Adrenal gland (tissue), 12 donors: ENCODE data around the gene DEFB108B. TPM values are rescaled to one million over a fixed set of nuclear protein-coding genes. Genes with fewer than 3 reads are reported as not detected.
"Not testable (repeated sequence)": the region's sequence is repeated elsewhere in the genome, so short reads cannot be mapped to it uniquely, and the experiment has no call there.

Experiments used
- DNase-seq, 7 donors: peaks; one replicate each; pipeline ENCODE4 v3.0.0-alpha.2; 2019 to 2020
- H3K27ac ChIP-seq, 5 donors: fragments of 200-600 bp; sonication (generic) in 4 of 5; 1 replicate in 3 of 5; 2 replicates in 2 of 5; pipeline versions ENCODE4 v1.5.1 to v1.8.0; 2016 to 2020; ENCODE audit warnings: mild to moderate bottlenecking in 1 of 5
- H3K27me3 ChIP-seq: fragments of 200-600 bp; 2 replicates; pipeline ENCODE4 v1.8.0; 2021
- H3K36me3 ChIP-seq, 2 donors: fragments of 200-600 bp; replicated peaks in 1 of 2; 1 replicate in 1 of 2; 2 replicates in 1 of 2; pipeline versions ENCODE4 v1.5.1 to v1.8.0; 2018 to 2022
- H3K4me1 ChIP-seq, 2 donors: fragments of 200-600 bp; replicated peaks in 1 of 2; 1 replicate in 1 of 2; 2 replicates in 1 of 2; pipeline versions ENCODE4 v1.5.1 to v1.8.0; 2018 to 2021
- H3K4me3 ChIP-seq, 4 donors: fragments of 200-600 bp; sonication (generic) in 3 of 4; one replicate each; pipeline ENCODE4 v1.5.1; 2016 to 2018
- H3K9me3 ChIP-seq, 3 donors: fragments of 200-600 bp; sonication (generic) in 1 of 3; replicated peaks in 1 of 3; 1 replicate in 2 of 3; 2 replicates in 1 of 3; pipeline versions ENCODE4 v1.5.1 to v1.8.0; 2016 to 2021
- CTCF ChIP-seq, 6 experiments: fragments of 450-650 bp in 4 of 6; fragments of 200-600 bp in 2 of 6; sonication (generic) in 1 of 6; IDR thresholded peaks; 1 replicate in 5 of 6; 2 replicates in 1 of 6; pipeline versions ENCODE4 v1.5.1 to v1.8.0; 2016 to 2021; ENCODE audit warnings: antibody characterized with exemption in 6 of 6, mild to moderate bottlenecking in 2 of 6, moderate library complexity in 1 of 6
- WGBS, 4 donors: extraction: QIAGEN DNeasy Blood & Tissue Kit in 2 of 4; methylation state at CpG; one replicate each; pipeline versions ENCODE4 v1.1.5 to v1.1.7; 2013 to 2017; 5-methylcytosine and 5-hydroxymethylcytosine counted together
- intact Hi-C, 2 donors: fragments of 100-400 bp; cut with DNase I; formaldehyde crosslinking; loops; one replicate each; pipeline versions ENCODE4 v1.14.1 to v1.15.0; 2022 to 2023
- polyA plus RNA-seq, 3 donors: library from polyadenylated mRNA; stranded (reverse); fragments of 200-250 nt in 2 of 3; fragments of 350-450 nt in 1 of 3; fragmentation: Illumina TruSeq in 1 of 3; extraction: RNeasy Lipid Tissue Mini Kit (QIAGEN cat#74804) in 1 of 3; gene quantifications; one replicate each; pipeline ENCODE4 v1.2.3, GENCODE V29; 2013 to 2014
- small RNA-seq, 2 donors: library from RNA; depleted of rRNA; stranded (forward); fragments of <200 nt; gene quantifications; one replicate each; pipeline ENCODE3, GENCODE V24; 2016
- total RNA-seq, 9 donors: library from RNA; depleted of rRNA in 4 of 9; stranded (reverse); fragments of >200 nt in 4 of 9; fragments of 120-200 nt in 1 of 9; fragmentation: NEBNext Ultra II Directional in 1 of 9; extraction: Animal tissue kit (Norgen Biotek cat#: 25700) in 1 of 9; gene quantifications; one replicate each; pipeline versions ENCODE4 v1.1.0 to v1.2.4, GENCODE V29; 2013 to 2023
- donor health status: healthy with polysubstance abuse.
- donor health status: Bipolar disorder and iron deficiency.
- donor health status: DM: yes; HTN: yes; CAD: no.
- donor health status: DM: no; HTN: no; CAD: no.
- donor health status: DM: no; HTN: no; CAD: no.
- donor health status: DM: yes; HTN: yes; CAD: no.

Gene DEFB108B
- total and polyA plus RNA-seq, 12 donors, result not detected

- H3K9me3 ChIP-seq, intact Hi-C loops, H3K4me3 ChIP-seq, H3K27ac ChIP-seq, H3K36me3 ChIP-seq, H3K4me1 ChIP-seq, H3K27me3 ChIP-seq: not testable (repeated sequence)
- DNase-seq, result peak in 2 of 7 donors; percentile 29 to 36
- TF ChIP-seq CTCF (IDR thresholded peaks at IDR 0.05), result peak in 5 of 6 experiments; percentile 23 to 66 (median 44)
- WGBS, 4 donors, result 50 to 70% (median 60%) methylated on average over 2 to 3 of the region's 3 CpGs
Observed at GRCh38 chr11:71863978-71864627, 31.1 kb downstream of the DEFB108B start.

GRCh38 chr11:71867209-71867608 lies 34.2 kb downstream of the DEFB108B start:
- H3K4me3 ChIP-seq, intact Hi-C loops, DNase-seq, H3K27me3 ChIP-seq, H3K27ac ChIP-seq, H3K4me1 ChIP-seq, H3K9me3 ChIP-seq, H3K36me3 ChIP-seq: not testable (repeated sequence)
- 82 to 100% (median 92%) methylated on average over 1 of the region's 1 CpG for WGBS, 4 donors

DNA sequence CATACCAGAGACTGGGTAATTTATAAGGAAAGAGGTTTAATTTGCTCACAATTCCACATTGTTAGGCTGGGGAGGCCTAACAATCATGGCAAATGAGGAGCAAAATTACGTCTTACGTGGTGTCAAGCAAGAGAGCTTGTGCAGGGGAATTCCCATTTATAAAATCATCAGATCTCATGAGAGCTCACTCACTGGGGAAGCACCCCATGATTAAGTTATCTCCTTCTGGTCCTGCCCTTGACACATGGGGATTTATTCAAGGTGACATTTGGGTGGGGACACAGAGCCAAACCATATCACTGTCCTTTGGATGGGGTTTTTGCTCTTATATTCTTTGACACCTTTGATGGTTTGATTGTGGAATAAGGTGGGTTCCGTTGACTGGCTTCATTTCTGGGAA lies 36.9 kb downstream of the DEFB108B start:
- intact Hi-C loops, H3K36me3 ChIP-seq, H3K4me3 ChIP-seq, H3K9me3 ChIP-seq, H3K27me3 ChIP-seq, DNase-seq, H3K27ac ChIP-seq, H3K4me1 ChIP-seq: not testable (repeated sequence)
- WGBS, 4 donors, result 85 to 93% (median 89%) methylated on average over 3 of the region's 3 CpGs

DNA sequence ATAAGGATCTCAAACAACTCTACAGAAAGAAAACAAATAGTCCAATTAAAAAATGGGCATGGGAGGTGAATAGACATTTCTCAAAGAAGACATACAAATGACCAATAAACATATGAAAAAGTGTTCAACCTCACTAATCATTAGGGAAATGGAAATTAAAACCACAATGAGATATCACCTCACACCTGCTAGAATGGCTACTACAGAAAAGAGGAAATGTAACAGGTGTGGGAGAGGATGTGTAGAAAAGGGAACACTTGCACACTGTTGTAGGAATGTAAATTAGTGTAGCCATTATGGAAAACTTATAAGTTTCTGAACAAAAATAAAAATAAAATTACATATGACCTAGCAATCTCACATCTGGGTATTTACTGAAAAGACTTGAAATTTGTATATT lies 37.7 kb downstream of the DEFB108B start:
- H3K27me3 ChIP-seq, H3K27ac ChIP-seq, H3K4me1 ChIP-seq, H3K9me3 ChIP-seq, DNase-seq, H3K4me3 ChIP-seq, H3K36me3 ChIP-seq, intact Hi-C loops: not testable (repeated sequence)

DNA sequence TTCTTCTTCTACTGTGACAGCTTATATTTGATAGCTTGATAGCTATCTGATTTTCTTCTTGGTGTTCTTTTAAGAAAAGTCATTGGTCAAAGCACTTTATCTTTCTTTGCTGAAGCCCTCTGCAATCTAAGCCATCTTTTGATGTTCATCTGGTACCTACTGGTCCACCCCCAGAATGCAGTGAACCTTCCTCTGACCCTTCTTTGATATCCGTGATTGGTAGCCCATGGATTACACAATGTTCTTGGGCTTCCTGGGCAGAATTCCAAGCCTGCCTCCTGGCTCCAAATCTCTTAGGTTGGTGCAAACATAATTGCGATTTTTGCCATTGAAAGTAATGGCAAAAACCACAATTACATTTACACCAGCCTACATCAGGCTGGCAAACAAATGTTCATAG lies 43.3 kb downstream of the DEFB108B start:
- H3K27me3 ChIP-seq, H3K9me3 ChIP-seq, H3K4me3 ChIP-seq, H3K27ac ChIP-seq, H3K36me3 ChIP-seq, H3K4me1 ChIP-seq, intact Hi-C loops: not testable (repeated sequence)
- peak in 1 of 7 donors; percentile 17 for DNase-seq
- WGBS, 4 donors, result 38 to 51% (median 40%) methylated on average over 2 of the region's 2 CpGs

DNA sequence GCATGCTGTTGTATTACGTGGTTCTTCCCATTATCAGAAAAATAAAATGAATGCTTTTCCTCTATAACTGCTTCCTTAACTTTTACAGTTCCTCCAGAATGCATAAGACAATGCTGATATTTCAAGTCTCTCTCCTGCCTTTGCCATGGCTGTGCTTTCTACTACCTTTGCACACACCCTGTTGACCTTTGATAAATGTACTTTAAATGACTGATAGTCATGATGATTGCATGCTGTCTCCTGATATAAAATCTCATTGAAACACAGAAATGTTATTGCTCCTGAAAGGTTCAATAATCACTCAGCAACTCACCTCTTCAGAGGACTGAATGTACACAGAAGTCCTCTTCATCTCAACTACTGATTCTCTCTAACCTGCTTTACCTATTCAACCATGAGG lies 45.1 kb downstream of the DEFB108B start, which contains the start of gene DEFB131B:
Gene DEFB131B (plus strand): TSS at position 395 of the 400 bp plus-strand sequence. CDS start 0 bp downstream, at position 395.
- intact Hi-C loops, H3K36me3 ChIP-seq, H3K4me1 ChIP-seq, H3K27ac ChIP-seq, H3K4me3 ChIP-seq, H3K9me3 ChIP-seq, H3K27me3 ChIP-seq, DNase-seq: not testable (repeated sequence)
- 89 to 96% (median 93%) methylated on average over 1 of the region's 1 CpG for WGBS, 4 donors

DNA sequence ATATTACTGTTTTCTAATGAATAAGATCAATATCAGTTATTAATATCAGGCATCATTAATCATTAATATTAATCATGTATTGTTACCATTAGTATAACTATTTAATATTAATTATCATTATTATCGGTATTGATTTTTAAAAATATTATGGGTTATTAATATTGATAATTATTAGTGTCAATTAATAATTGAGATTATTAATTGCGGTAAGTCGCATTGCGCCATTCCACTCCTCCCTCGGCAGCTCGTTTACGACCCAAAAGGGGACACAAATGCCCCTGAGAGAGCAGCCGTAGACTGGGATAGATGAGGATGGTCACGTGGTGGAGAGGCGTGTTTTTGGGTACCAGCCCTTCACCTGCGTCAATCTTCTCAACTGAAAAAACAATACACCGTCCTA lies 52.8 kb downstream of the DEFB108B start:
- WGBS, 4 donors, result 96 to 97% (median 97%) methylated on average over 12 of the region's 12 CpGs
- H3K4me3 ChIP-seq, DNase-seq, H3K36me3 ChIP-seq, H3K27ac ChIP-seq, intact Hi-C loops, H3K9me3 ChIP-seq, H3K27me3 ChIP-seq, H3K4me1 ChIP-seq: not testable (repeated sequence)

Small RNA genes lying within 50 kb of the gene (small RNA-seq; reads per million reads assigned to genes)
- 0 reads per million in 2 donors for gene RNA5SP342

Other genes with a start within 250 kb of the DEFB108B start
- gene DEFB131B, start 45.3 kb downstream of the DEFB108B start, total RNA-seq, result not detected
- not detected for gene DEFB131B, start 45.3 kb downstream of the DEFB108B start, polyA plus RNA-seq
- gene XNDC1N, start 95.4 kb downstream of the DEFB108B start, total RNA-seq, result 10 to 100 TPM in 1 of 9 donors, 1 to 10 TPM in 8; 3.9 to 11.1 (median 6.2) TPM
- 1 to 10 TPM; 2.2 to 8.0 (median 3.4) TPM for gene XNDC1N, start 95.4 kb downstream of the DEFB108B start, polyA plus RNA-seq
- 10 to 100 TPM; 26.7 to 49.3 (median 31.3) TPM for gene RNF121, start 95.8 kb downstream of the DEFB108B start, total RNA-seq
- 10 to 100 TPM; 13.3 to 34.7 (median 21.0) TPM for gene RNF121, start 95.8 kb downstream of the DEFB108B start, polyA plus RNA-seq
- gene IL18BP, start 165.7 kb downstream of the DEFB108B start, total RNA-seq, result 10 to 100 TPM in 4 of 9 donors, 1 to 10 TPM in 5; 3.2 to 41.2 (median 9.0) TPM
- 10 to 100 TPM; 17.3 to 25.4 (median 19.2) TPM for gene IL18BP, start 165.7 kb downstream of the DEFB108B start, polyA plus RNA-seq
- gene NUMA1, start 247.3 kb downstream of the DEFB108B start, total RNA-seq, result 100 to 1,000 TPM in 8 of 9 donors, 10 to 100 TPM in 1; 87.5 to 380 (median 273) TPM
- gene NUMA1, start 247.3 kb downstream of the DEFB108B start, polyA plus RNA-seq, result 100 to 1,000 TPM in 2 of 3 donors, 10 to 100 TPM in 1; 86.7 to 677 (median 313) TPM
- 10 to 100 TPM in 5 of 9 donors, 1 to 10 TPM in 4; 2.4 to 15.4 (median 10.9) TPM for gene LRRC51, start 247.7 kb downstream of the DEFB108B start, total RNA-seq
- 10 to 100 TPM in 2 of 3 donors, 1 to 10 TPM in 1; 5.3 to 15.7 (median 10.4) TPM for gene LRRC51, start 247.7 kb downstream of the DEFB108B start, polyA plus RNA-seq